ENCODE data around the gene GLTP. TPM values are rescaled to one million over a fixed set of nuclear protein-coding genes. Genes with fewer than 3 reads are reported as not detected.
A peak's percentile ranks its signal among the peaks of the same experiment; 100 is the strongest.
"Not testable (repeated sequence)": the region's sequence is repeated elsewhere in the genome, so short reads cannot be mapped to it uniquely, and the experiment has no call there.

Gene GLTP
- total and polyA plus RNA-seq, 4 experiments from 2014 or later: 23.6 to 48.1 (median 24.0) TPM

DNA sequence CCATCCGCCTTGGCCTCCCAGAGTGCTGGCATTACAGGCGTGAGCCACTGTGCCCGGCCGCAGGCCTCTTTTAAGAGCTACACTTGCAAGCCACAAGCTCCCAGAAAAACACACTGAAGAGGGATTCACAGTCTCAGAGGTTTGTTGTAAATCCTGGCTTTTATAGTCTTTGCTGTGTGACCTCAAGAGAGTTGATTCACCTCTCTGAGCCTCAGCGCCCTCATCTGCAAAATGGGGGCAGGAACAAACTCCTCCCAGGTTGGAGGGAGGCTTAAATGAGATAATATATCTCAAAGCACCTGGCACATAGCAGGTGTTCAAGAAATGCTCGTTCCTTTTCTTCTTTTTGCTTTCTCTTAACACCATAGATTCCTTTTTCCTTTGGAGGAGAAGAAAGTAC is 15.8 kb upstream of the GLTP start:
- Mint-ChIP-seq H3K36me3 (peaks cover 0 to 10% of the 10 kb centered on the region in 2 donors), H3K4me1 (peaks cover 8 to 42% (median 24%) of the 10 kb centered on the region in 4 donors), H3K9me3 (no peaks in the 10 kb centered on the region), H3K4me3 (peak overlapping the region in 1 of 8 donors; percentile 15), H3K27ac (peak overlapping the region in 1 of 7 donors; percentile 13), H3K27me3 (no peaks in the 10 kb centered on the region)
- POLR2A ChIA-PET (ENCODE audit: partially characterized antibody): no interaction called here
- CTCF ChIA-PET (ENCODE audit: partially characterized antibody): no interaction called here
- Histone ChIP-seq H3K36me3 (ENCODE audit: insufficient read depth, low read length) (no peaks in the 10 kb centered on the region), H3K27me3 (ENCODE audit: insufficient read depth, low read length) (no peaks in the 10 kb centered on the region), H3K4me1 (ENCODE audit: insufficient read depth, low read length) (peaks cover 24% of the 10 kb centered on the region), H3K9me3 (ENCODE audit: control insufficient read depth in 1 of 2, low read length in 2 of 2) (no peaks in the 10 kb centered on the region), H3K4me3 (ENCODE audit: low read length in 2 of 2) (no peak overlapping the region), H3K27ac (ENCODE audit: low read depth, low read length) (no peak overlapping the region)
- DNase-seq: no peak
- intact Hi-C loops (cut with micrococcal nuclease): no loop called here

- H3K4me3 ChIP-seq (ENCODE audit: low read length in 2 of 2): no peak overlapping the region
- ChIA-PET CTCF (ENCODE audit: partially characterized antibody) (interaction anchor here (0.7 to 1.1 kb wide), 2 partner anchors 50 to 89 kb away, joined by 3 to 4 read pairs; no protein-coding TSS in a partner anchor), POLR2A (ENCODE audit: partially characterized antibody) (no interaction called here)
- peaks cover 19% of the 10 kb centered on the region for H3K4me1 ChIP-seq (ENCODE audit: insufficient read depth, low read length)
- H3K27me3 Mint-ChIP-seq: no peaks in the 10 kb centered on the region
- intact Hi-C loops (cut with micrococcal nuclease): no loop called here
- H3K4me1 Mint-ChIP-seq: peaks cover 3 to 30% (median 18%) of the 10 kb centered on the region in 4 donors
- H3K9me3 ChIP-seq (ENCODE audit: control insufficient read depth in 1 of 2, low read length in 2 of 2): no peaks in the 10 kb centered on the region
- H3K27ac Mint-ChIP-seq: no peak overlapping the region
- H3K4me3 Mint-ChIP-seq: peak overlapping the region in 1 of 8 donors; percentile 41
- no peak for DNase-seq
- H3K27me3 ChIP-seq (ENCODE audit: insufficient read depth, low read length): no peaks in the 10 kb centered on the region
- no peaks in the 10 kb centered on the region for H3K9me3 Mint-ChIP-seq
- H3K27ac ChIP-seq (ENCODE audit: low read depth, low read length): no peak overlapping the region
- H3K36me3 ChIP-seq (ENCODE audit: insufficient read depth, low read length): no peaks in the 10 kb centered on the region
- H3K36me3 Mint-ChIP-seq: peaks cover 0 to under 1% of the 10 kb centered on the region in 2 donors
These were observed 14.6 kb upstream of the GLTP start for GRCh38 chr12:109894939-109895338.

DNA sequence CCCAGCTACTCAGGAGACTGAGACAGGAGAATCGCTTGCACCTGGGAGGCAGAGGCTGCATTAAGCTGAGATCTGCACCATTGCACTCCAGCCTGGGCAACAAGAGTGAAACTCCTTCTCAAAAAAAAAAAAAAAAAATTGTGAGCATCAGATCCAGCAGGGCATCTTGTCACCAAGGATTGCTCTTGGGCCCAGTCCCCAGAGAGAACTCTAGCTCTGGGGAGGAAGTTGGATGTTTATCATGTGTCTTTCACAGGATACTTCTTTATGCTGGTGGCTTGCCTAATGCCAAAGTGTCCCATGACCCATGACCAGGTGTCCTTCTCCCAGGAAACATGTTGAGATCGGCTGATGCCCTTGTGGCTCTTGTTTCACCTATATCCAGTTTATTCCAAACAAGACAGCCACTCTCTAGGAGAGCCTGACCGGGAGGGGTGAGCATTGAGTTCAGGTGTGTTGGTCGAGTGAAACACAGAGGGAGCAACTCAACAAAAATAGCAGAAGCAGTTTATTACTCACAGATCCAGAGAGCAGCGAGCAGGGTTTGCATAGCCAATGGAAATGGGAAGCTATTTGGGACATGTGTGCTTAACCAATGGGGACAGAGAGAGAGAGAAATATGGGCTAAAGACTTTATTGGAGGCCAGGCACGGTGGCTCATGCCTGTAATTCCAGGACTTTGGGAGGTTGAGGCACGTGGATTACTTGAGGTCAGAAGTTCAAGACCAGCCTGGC is 13.1 kb upstream of the GLTP start:
- H3K4me3 ChIP-seq (ENCODE audit: low read length in 2 of 2): no peak overlapping the region
- no peaks in the 10 kb centered on the region for H3K27me3 Mint-ChIP-seq
- no peaks in the 10 kb centered on the region for H3K9me3 Mint-ChIP-seq
- no peaks in the 10 kb centered on the region for H3K9me3 ChIP-seq (ENCODE audit: control insufficient read depth in 1 of 2, low read length in 2 of 2)
- peaks cover 11 to 36% (median 25%) of the 10 kb centered on the region in 4 donors for H3K4me1 Mint-ChIP-seq
- no peaks in the 10 kb centered on the region for H3K36me3 ChIP-seq (ENCODE audit: insufficient read depth, low read length)
- POLR2A ChIA-PET (ENCODE audit: partially characterized antibody): no interaction called here
- no peak for DNase-seq
- H3K4me3 Mint-ChIP-seq: no peak overlapping the region
- H3K27ac ChIP-seq (ENCODE audit: low read depth, low read length): no peak overlapping the region
- no peaks in the 10 kb centered on the region for H3K36me3 Mint-ChIP-seq
- peaks cover 29% of the 10 kb centered on the region for H3K4me1 ChIP-seq (ENCODE audit: insufficient read depth, low read length)
- intact Hi-C loops (cut with micrococcal nuclease): no loop called here
- H3K27me3 ChIP-seq (ENCODE audit: insufficient read depth, low read length): no peaks in the 10 kb centered on the region
- CTCF ChIA-PET (ENCODE audit: partially characterized antibody): interaction anchor here (0.7 to 1.4 kb wide), 2 partner anchors 11 to 353 kb away, joined by 3 to 4 read pairs; no protein-coding TSS in a partner anchor
- peak overlapping the region in 1 of 7 donors; percentile 77 for H3K27ac Mint-ChIP-seq

- Histone ChIP-seq H3K4me3 (ENCODE audit: low read length in 2 of 2) (no peak overlapping the region), H3K36me3 (ENCODE audit: insufficient read depth, low read length) (no peaks in the 10 kb centered on the region), H3K4me1 (ENCODE audit: insufficient read depth, low read length) (peaks cover 36% of the 10 kb centered on the region), H3K9me3 (ENCODE audit: control insufficient read depth in 1 of 2, low read length in 2 of 2) (no peaks in the 10 kb centered on the region), H3K27ac (ENCODE audit: low read depth, low read length) (no peak overlapping the region), H3K27me3 (ENCODE audit: insufficient read depth, low read length) (no peaks in the 10 kb centered on the region)
- Mint-ChIP-seq H3K4me1 (peaks cover 18 to 41% (median 31%) of the 10 kb centered on the region in 4 donors), H3K4me3 (peak overlapping the region in 1 of 8 donors; percentile 22), H3K9me3 (no peaks in the 10 kb centered on the region), H3K27me3 (no peaks in the 10 kb centered on the region), H3K27ac (peak overlapping the region in 2 of 7 donors; percentile 8 to 39), H3K36me3 (no peaks in the 10 kb centered on the region)
- POLR2A ChIA-PET (ENCODE audit: partially characterized antibody): no interaction called here
- CTCF ChIA-PET (ENCODE audit: partially characterized antibody): interaction anchor here (0.7 to 1.4 kb wide), 2 partner anchors 11 to 353 kb away, joined by 3 to 4 read pairs; no protein-coding TSS in a partner anchor
- DNase-seq: no peak
- intact Hi-C loops (cut with micrococcal nuclease): no loop called here
These were observed 12.4 kb upstream of the GLTP start for GRCh38 chr12:109892748-109893147.

- peaks cover 22 to 46% (median 35%) of the 10 kb centered on the region in 4 donors for H3K4me1 Mint-ChIP-seq
- Histone ChIP-seq H3K27ac (ENCODE audit: low read depth, low read length) (no peak overlapping the region), H3K4me1 (ENCODE audit: insufficient read depth, low read length) (peaks cover 41% of the 10 kb centered on the region), H3K27me3 (ENCODE audit: insufficient read depth, low read length) (no peaks in the 10 kb centered on the region), H3K36me3 (ENCODE audit: insufficient read depth, low read length) (no peaks in the 10 kb centered on the region), H3K4me3 (ENCODE audit: low read length in 2 of 2) (no peak overlapping the region), H3K9me3 (ENCODE audit: control insufficient read depth in 1 of 2, low read length in 2 of 2) (no peaks in the 10 kb centered on the region)
- no peak for DNase-seq
- intact Hi-C loops (cut with micrococcal nuclease): no loop called here
- H3K27me3 Mint-ChIP-seq: no peaks in the 10 kb centered on the region
- ChIA-PET CTCF (ENCODE audit: partially characterized antibody) (interaction anchor here (1.4 kb wide), 1 partner anchor 10 kb away, joined by 4 read pairs; no protein-coding TSS in a partner anchor), POLR2A (ENCODE audit: partially characterized antibody) (no interaction called here)
- H3K27ac Mint-ChIP-seq: peak overlapping the region in 5 of 7 donors; percentile 8 to 66 (median 39)
- no peaks in the 10 kb centered on the region for H3K9me3 Mint-ChIP-seq
- peak overlapping the region in 1 of 8 donors; percentile 43 for H3K4me3 Mint-ChIP-seq
- no peaks in the 10 kb centered on the region for H3K36me3 Mint-ChIP-seq
These were observed 11.9 kb upstream of the GLTP start for GRCh38 chr12:109892165-109892715.

- H3K9me3 ChIP-seq (ENCODE audit: control insufficient read depth in 1 of 2, low read length in 2 of 2); POLR2A ChIA-PET (ENCODE audit: partially characterized antibody): not testable (repeated sequence)
These were observed 11.4 kb upstream of the GLTP start for GRCh38 chr12:109891731-109892130.

DNA sequence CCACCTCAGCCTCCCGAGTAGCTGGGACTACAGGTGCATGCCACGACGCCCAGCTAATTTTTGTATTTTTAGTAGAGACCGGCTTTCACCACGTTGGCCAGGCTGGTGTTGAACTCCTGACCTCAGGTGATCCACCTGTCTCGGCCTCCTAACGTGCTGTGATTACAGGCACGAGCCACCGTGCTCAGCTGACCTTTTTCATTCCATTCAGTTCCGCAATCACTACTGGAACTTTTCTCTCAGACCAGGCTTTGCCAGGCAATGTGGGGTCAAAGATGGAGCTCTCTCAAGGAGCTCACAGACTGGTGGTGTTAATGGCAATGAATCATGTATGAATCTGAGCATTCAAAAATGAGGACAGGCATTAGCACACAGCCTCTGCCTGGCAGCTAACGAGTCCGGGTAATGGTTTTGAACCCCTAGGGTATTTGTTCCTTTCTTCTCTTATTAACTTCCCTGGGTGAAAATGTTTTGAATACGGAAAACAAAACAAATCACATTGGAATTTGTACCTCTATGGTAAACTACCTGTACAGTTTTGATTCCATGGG is 10.4 kb upstream of the GLTP start:
- peak overlapping the region in 3 of 7 donors; percentile 19 to 62 (median 49) for H3K27ac Mint-ChIP-seq

More at GRCh38 chr12:109891731-109892130, 11.4 kb upstream of the GLTP start:
- H3K27me3 ChIP-seq (ENCODE audit: insufficient read depth, low read length); H3K27ac ChIP-seq (ENCODE audit: low read depth, low read length); H3K4me3 ChIP-seq (ENCODE audit: low read length in 2 of 2); H3K27ac Mint-ChIP-seq; DNase-seq; H3K36me3 Mint-ChIP-seq; H3K9me3 Mint-ChIP-seq; intact Hi-C loops (cut with micrococcal nuclease); H3K4me3 Mint-ChIP-seq; H3K27me3 Mint-ChIP-seq; H3K36me3 ChIP-seq (ENCODE audit: insufficient read depth, low read length); CTCF ChIA-PET (ENCODE audit: partially characterized antibody): not testable (repeated sequence)
- peaks cover 42% of the 10 kb centered on the region for H3K4me1 ChIP-seq (ENCODE audit: insufficient read depth, low read length)
- H3K4me1 Mint-ChIP-seq: peaks cover 22 to 46% (median 35%) of the 10 kb centered on the region in 4 donors

More for the DNA sequence above, 10.4 kb upstream of the GLTP start:
- Histone ChIP-seq H3K4me3 (ENCODE audit: low read length in 2 of 2) (no peak overlapping the region), H3K27me3 (ENCODE audit: insufficient read depth, low read length) (no peaks in the 10 kb centered on the region), H3K27ac (ENCODE audit: low read depth, low read length) (no peak overlapping the region), H3K4me1 (ENCODE audit: insufficient read depth, low read length) (peaks cover 42% of the 10 kb centered on the region), H3K9me3 (ENCODE audit: control insufficient read depth in 1 of 2, low read length in 2 of 2) (no peaks in the 10 kb centered on the region), H3K36me3 (ENCODE audit: insufficient read depth, low read length) (no peaks in the 10 kb centered on the region)
- POLR2A ChIA-PET (ENCODE audit: partially characterized antibody): no interaction called here
- CTCF ChIA-PET (ENCODE audit: partially characterized antibody): interaction anchor here (0.7 to 1.5 kb wide), 2 partner anchors 45 to 85 kb away, joined by 3 to 4 read pairs; no protein-coding TSS in a partner anchor
- no peaks in the 10 kb centered on the region for H3K36me3 Mint-ChIP-seq
- peaks cover 22 to 46% (median 35%) of the 10 kb centered on the region in 4 donors for H3K4me1 Mint-ChIP-seq
- H3K27me3 Mint-ChIP-seq: no peaks in the 10 kb centered on the region
- H3K9me3 Mint-ChIP-seq: no peaks in the 10 kb centered on the region
- peak overlapping the region in 1 of 8 donors; percentile 26 for H3K4me3 Mint-ChIP-seq
- intact Hi-C loops (cut with micrococcal nuclease): no loop called here
- no peak for DNase-seq
